Ovary (tissue), 9 donors: Measurements from ENCODE around the gene TMEM117. TPM values are rescaled to one million over a fixed set of nuclear protein-coding genes. Genes with fewer than 3 reads are reported as not detected.

ENCODE experiments used
- DNase-seq, 5 donors: peaks; one replicate each; pipeline ENCODE4 v3.0.0-alpha.2; 2019 to 2020
- H3K27ac ChIP-seq, 2 donors: fragments of 200-600 bp; one replicate each; pipeline versions ENCODE4 v1.5.1 to v1.8.0; 2019 to 2022
- H3K27me3 ChIP-seq: fragments of 200-600 bp; one replicate; pipeline ENCODE4 v1.8.0; 2022
- H3K36me3 ChIP-seq: fragments of 200-600 bp; sonication (generic); one replicate; pipeline ENCODE4 v1.5.1; 2019
- H3K4me1 ChIP-seq: one replicate; pipeline ENCODE4 v1.8.1; 2013; ENCODE audit warnings: mild to moderate bottlenecking, moderate library complexity; ENCODE audit not compliant: insufficient read depth
- H3K4me3 ChIP-seq: fragments of 200-600 bp; sonication (generic); one replicate; pipeline ENCODE4 v1.5.1; 2017
- H3K9me3 ChIP-seq, 2 donors: fragments of 200-600 bp in 1 of 2; sonication (generic) in 1 of 2; one replicate each; pipeline versions ENCODE4 v1.5.1 to v1.8.1; 2013 to 2019; ENCODE audit warnings: mild to moderate bottlenecking in 1 of 2, moderate library complexity in 1 of 2
- EP300 ChIP-seq: sonication (generic); formaldehyde crosslinking; IDR thresholded peaks from one replicate; pipeline ENCODE4 v1.6.1; 2017; ENCODE audit warnings: antibody characterized with exemption
- POLR2A ChIP-seq: fragments of 450-650 bp; IDR thresholded peaks from one replicate; pipeline ENCODE4 v1.6.1; 2017; ENCODE audit warnings: antibody characterized with exemption, mild to moderate bottlenecking, moderate library complexity
- WGBS, 3 donors: extraction: QIAGEN DNeasy Blood & Tissue Kit in 1 of 3; methylation state at CpG; one replicate each; pipeline versions ENCODE4 v1.1.5 to v1.1.7; 2013 to 2017; 5-methylcytosine and 5-hydroxymethylcytosine counted together
- intact Hi-C, 4 donors: fragments of 100-400 bp; cut with DNase I; formaldehyde crosslinking; loops; one replicate each; pipeline versions ENCODE4 v1.11.0 to v1.15.1; 2022 to 2023
- polyA plus RNA-seq, 2 donors: library from polyadenylated mRNA; stranded (reverse); fragments of 200-250 nt in 1 of 2; fragments of 350-450 nt in 1 of 2; fragmentation: Illumina TruSeq in 1 of 2; extraction: RNeasy Lipid Tissue Mini Kit (QIAGEN cat#74804) in 1 of 2; gene quantifications; one replicate each; pipeline ENCODE4 v1.2.3, GENCODE V29; 2013 to 2014
- total RNA-seq, 7 donors: library from RNA; depleted of rRNA in 2 of 7; stranded (reverse); fragments of >200 nt in 2 of 7; fragmentation: NEBNext Ultra II Directional in 3 of 7; extraction: Animal tissue kit (Norgen Biotek cat#: 25700) in 3 of 7; gene quantifications; one replicate each; pipeline versions ENCODE4 v1.1.0 to v1.2.4, GENCODE V29; 2016 to 2023
- TF ChIP-seq, protein P1 (sequence below), 3 donors: fragments of 450-650 bp in 2 of 3; fragments of 200-600 bp in 1 of 3; IDR thresholded peaks; one replicate each; pipeline versions ENCODE4 v1.5.1 to v1.8.0; 2016 to 2022; ENCODE audit warnings: antibody characterized with exemption in 3 of 3, mild to moderate bottlenecking in 1 of 3
- donor health status: DM: no; HTN: no; CAD: no; lungs with moderate emphysema.
- donor health status: DM: no; HTN: no; CAD: no.
- donor health status: Bipolar disorder and iron deficiency.
- donor health status: DM: yes; HTN: yes; CAD: no.
- donor health status: DM: no; HTN: no; CAD: no.
- donor health status: DM: yes; HTN: yes; CAD: no.

The TMEM117 gene
- total and polyA plus RNA-seq, 9 donors, result 3.5 to 19.3 (median 6.3) TPM

DNA sequence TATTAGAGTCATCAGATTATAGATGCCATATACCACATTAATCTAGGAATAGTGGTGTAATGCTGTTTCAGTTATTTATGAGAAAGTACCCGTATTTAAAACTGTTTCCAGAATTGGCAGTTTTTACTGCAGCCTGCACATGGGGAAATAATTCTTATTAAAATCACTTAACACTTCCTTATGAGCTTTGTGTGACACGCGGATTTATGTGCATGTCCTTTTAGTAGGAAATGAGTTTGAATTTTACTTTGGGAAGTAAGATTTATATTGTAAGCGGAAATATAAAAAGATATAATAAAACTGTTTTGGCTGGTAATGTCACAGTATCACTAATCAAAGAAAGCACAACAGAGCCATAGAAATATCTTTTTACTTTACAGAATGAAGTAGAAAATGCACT is 132.9 kb downstream of the TMEM117 start:
- intact Hi-C loops, result no loop called here
- Histone ChIP-seq H3K4me3 (no peak overlapping the region), H3K36me3 (no peaks in the 10 kb centered on the region), H3K4me1 (no peaks in the 10 kb centered on the region), H3K9me3 (no peaks in the 10 kb centered on the region), H3K27ac (no peak overlapping the region), H3K27me3 (no peaks in the 10 kb centered on the region)
- TF ChIP-seq POLR2A, result no peak
- no peak for DNase-seq
- WGBS, 3 donors, result 74 to 91% (median 86%) methylated on average over 4 of the region's 4 CpGs

DNA sequence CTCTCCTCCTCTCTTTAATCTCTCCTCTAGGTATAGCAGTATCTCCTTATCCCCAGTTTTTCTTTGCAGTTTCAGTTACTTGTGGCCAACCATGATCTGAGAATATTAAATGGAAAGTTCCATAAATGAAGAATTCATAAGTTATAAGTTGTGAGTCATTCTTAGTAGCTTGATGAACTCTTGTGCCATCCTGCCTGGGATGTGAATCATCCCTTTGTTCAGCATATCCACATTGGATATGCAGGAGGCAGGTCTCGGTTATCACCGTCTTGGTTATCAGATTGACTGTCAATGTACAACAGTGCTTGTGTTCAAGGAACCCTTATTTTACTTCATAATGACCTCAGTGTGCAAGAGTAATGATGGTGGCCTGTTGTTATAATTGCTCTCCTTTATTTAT is 134.0 kb downstream of the TMEM117 start:
- intact Hi-C loops, result no loop called here
- TF ChIP-seq EP300, result no peak
- TF ChIP-seq POLR2A, result no peak
- TF ChIP-seq, protein P1, sequence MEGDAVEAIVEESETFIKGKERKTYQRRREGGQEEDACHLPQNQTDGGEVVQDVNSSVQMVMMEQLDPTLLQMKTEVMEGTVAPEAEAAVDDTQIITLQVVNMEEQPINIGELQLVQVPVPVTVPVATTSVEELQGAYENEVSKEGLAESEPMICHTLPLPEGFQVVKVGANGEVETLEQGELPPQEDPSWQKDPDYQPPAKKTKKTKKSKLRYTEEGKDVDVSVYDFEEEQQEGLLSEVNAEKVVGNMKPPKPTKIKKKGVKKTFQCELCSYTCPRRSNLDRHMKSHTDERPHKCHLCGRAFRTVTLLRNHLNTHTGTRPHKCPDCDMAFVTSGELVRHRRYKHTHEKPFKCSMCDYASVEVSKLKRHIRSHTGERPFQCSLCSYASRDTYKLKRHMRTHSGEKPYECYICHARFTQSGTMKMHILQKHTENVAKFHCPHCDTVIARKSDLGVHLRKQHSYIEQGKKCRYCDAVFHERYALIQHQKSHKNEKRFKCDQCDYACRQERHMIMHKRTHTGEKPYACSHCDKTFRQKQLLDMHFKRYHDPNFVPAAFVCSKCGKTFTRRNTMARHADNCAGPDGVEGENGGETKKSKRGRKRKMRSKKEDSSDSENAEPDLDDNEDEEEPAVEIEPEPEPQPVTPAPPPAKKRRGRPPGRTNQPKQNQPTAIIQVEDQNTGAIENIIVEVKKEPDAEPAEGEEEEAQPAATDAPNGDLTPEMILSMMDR (IDR thresholded peaks at IDR 0.05), result no peak

DNA sequence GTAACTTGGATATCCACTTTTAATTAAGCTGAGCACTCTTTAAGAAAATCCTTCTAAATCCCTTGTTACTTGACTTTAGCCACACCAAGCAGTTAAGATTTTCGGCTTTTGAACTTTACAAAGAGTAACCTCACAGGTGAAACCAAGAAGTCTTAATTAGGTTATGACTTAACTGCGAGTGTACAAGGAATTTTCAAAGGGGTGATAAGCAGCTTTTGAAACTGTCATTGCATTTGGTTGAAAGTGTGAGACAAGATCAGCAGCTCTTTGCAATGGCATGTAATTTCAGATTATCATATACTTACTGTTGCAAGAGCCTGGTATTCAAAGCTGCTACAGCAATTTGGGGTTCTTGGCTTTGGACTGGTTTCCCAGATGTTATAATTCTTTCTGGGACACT is 137.5 kb downstream of the TMEM117 start:
- no peaks in the 10 kb centered on the region for H3K9me3 ChIP-seq
- no peak for DNase-seq
- TF ChIP-seq, protein P1 (IDR thresholded peaks at IDR 0.05), result no peak
- TF ChIP-seq EP300, result no peak
- TF ChIP-seq POLR2A, result no peak
- intact Hi-C loops, result no loop called here
- H3K36me3 ChIP-seq, result no peaks in the 10 kb centered on the region
- no peaks in the 10 kb centered on the region for H3K27me3 ChIP-seq
- WGBS, 3 donors, result 74 to 83% (median 78%) methylated on average over 2 of the region's 2 CpGs
- H3K4me1 ChIP-seq, result no peaks in the 10 kb centered on the region
- H3K4me3 ChIP-seq, result no peak overlapping the region
- no peak overlapping the region for H3K27ac ChIP-seq

More for the DNA sequence above, 134.0 kb downstream of the TMEM117 start:
- Histone ChIP-seq H3K4me1 (no peaks in the 10 kb centered on the region), H3K27me3 (no peaks in the 10 kb centered on the region), H3K4me3 (no peak overlapping the region), H3K36me3 (no peaks in the 10 kb centered on the region), H3K9me3 (no peaks in the 10 kb centered on the region), H3K27ac (no peak overlapping the region)
- WGBS, 3 donors, result 88 to 94% (median 91%) methylated on average over 2 of the region's 2 CpGs
- no peak for DNase-seq

DNA sequence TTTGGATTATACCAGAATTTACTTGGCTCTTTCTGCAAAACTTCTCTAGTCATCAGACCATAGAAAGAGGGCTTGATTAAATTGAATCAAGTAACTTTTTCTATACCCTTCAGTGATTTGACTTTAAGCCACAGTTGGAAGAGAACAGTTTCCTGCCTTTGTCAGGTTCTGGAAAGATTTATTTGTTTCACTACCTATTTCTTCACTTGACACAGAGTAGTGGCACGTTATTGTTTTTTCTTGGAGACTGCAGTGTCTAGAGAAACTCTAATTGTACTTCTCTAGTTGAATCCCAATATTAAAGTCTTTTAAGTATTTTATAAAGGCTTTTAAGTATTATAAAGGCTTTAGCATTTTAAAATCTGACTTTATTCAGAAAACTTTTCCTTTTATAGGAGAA is 138.1 kb downstream of the TMEM117 start:
- TF ChIP-seq POLR2A (no peak), EP300 (no peak)
- TF ChIP-seq, protein P1 (IDR thresholded peaks at IDR 0.05), result no peak
- H3K9me3 ChIP-seq, result no peaks in the 10 kb centered on the region
- WGBS, 3 donors, result 26 to 49% (median 46%) methylated on average over 1 of the region's 1 CpG

DNA sequence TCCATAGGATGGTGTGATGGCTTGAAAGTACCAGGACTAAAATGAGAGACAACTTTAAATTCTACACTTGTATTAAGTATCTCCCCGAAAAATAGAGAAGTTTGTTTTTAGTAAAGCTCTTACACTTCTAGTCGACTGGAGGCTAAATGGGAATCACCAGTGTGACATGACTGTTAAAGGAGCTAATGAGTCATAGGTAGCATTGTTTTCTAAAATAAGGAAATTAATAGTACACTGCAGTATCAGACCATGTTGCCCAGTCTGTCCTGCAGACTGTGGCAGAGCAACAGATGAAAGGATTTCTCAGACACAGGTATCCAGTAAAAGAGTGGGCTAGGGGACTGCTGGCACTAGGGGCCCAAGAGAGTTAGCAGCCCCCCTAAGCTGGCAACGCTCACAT is 140.1 kb downstream of the TMEM117 start:
- TF ChIP-seq EP300, result no peak
- TF ChIP-seq POLR2A, result no peak
- TF ChIP-seq, protein P1 (IDR thresholded peaks at IDR 0.05), result no peak
- H3K27ac ChIP-seq, result no peak overlapping the region
- no peak for DNase-seq
- no peaks in the 10 kb centered on the region for H3K9me3 ChIP-seq
- no peaks in the 10 kb centered on the region for H3K27me3 ChIP-seq
- no peak overlapping the region for H3K4me3 ChIP-seq
- no peaks in the 10 kb centered on the region for H3K36me3 ChIP-seq
- 92 to 93% (median 92%) methylated on average over 3 of the region's 3 CpGs for WGBS, 3 donors
- no peaks in the 10 kb centered on the region for H3K4me1 ChIP-seq
- intact Hi-C loops, result no loop called here

More for the DNA sequence above, 138.1 kb downstream of the TMEM117 start:
- H3K36me3 ChIP-seq, result no peaks in the 10 kb centered on the region
- no peak overlapping the region for H3K27ac ChIP-seq
- H3K27me3 ChIP-seq, result no peaks in the 10 kb centered on the region
- no peaks in the 10 kb centered on the region for H3K4me1 ChIP-seq
- H3K4me3 ChIP-seq, result no peak overlapping the region
- DNase-seq, result no peak
- intact Hi-C loops, result no loop called here
